ENCODE data around the gene TSPAN3.

The TSPAN3 gene

GRCh38 chr15:77031376-77032050 is 39.4 kb downstream of the TSPAN3 start:
- no peak for TF ChIP-seq CTCF (IDR thresholded peaks at IDR 0.05)

GRCh38 chr15:77030928-77031375 is 40.0 kb downstream of the TSPAN3 start:
- no peak for TF ChIP-seq CTCF (IDR thresholded peaks at IDR 0.05)

GRCh38 chr15:77030048-77030927 is 40.6 kb downstream of the TSPAN3 start:
- TF ChIP-seq CTCF (IDR thresholded peaks at IDR 0.05) = no peak

- no peak for TF ChIP-seq CTCF (IDR thresholded peaks at IDR 0.05)
Observed at GRCh38 chr15:77029166-77030047, 41.5 kb downstream of the TSPAN3 start.

GRCh38 chr15:77028451-77029165 is 42.3 kb downstream of the TSPAN3 start:
- no peak for TF ChIP-seq CTCF (IDR thresholded peaks at IDR 0.05)

GRCh38 chr15:77027697-77028450 is 43.0 kb downstream of the TSPAN3 start:
- TF ChIP-seq CTCF (IDR thresholded peaks at IDR 0.05) = no peak
